Panc1 (cell line): ENCODE measurements around the gene ANKRD33B.

ENCODE experiments used
- CTCF ChIP-seq: fragments of 450-650 bp; IDR thresholded peaks from 2 replicates; pipeline ENCODE4 v1.5.1; 2017; ENCODE audit warnings: mild to moderate bottlenecking
- REST ChIP-seq, 2 experiments: IDR thresholded peaks; 2 replicates each; pipeline ENCODE4 v1.6.1; 2011 to 2012; ENCODE audit warnings: low read depth in 2 of 2, control low read depth in 1 of 2, low read length in 1 of 2, mild to moderate bottlenecking in 1 of 2, moderate library complexity in 1 of 2; ENCODE audit not compliant: insufficient read depth in 1 of 2
- SIN3A ChIP-seq: IDR thresholded peaks from 2 replicates; pipeline ENCODE4 v1.6.1; 2012; ENCODE audit warnings: low read depth, mild to moderate bottlenecking, low read length, moderate library complexity, borderline replicate concordance; ENCODE audit not compliant: insufficient read depth

GRCh38 chr5:10662083-10662482, 98.2 kb downstream of the ANKRD33B start:
- no peak for TF ChIP-seq SIN3A
- no peak for TF ChIP-seq CTCF
- TF ChIP-seq REST (IDR thresholded peaks at IDR 0.05; ENCODE audit: insufficient read depth in 1 of 2, low read depth in 2 of 2, low read length in 1 of 2): no peak
